Panc1 (cell line): ENCODE results near the gene CDKAL1.

Source experiments
- POLR2AphosphoS5 ChIP-seq: IDR thresholded peaks from 2 replicates; pipeline ENCODE4 v1.6.1; 2012; ENCODE audit warnings: mild to moderate bottlenecking, low read depth, low read length, moderate library complexity
- TCF7L2 ChIP-seq: IDR thresholded peaks from 2 replicates; pipeline ENCODE4 v1.6.1; 2011; ENCODE audit warnings: mild to moderate bottlenecking, low read depth, low read length, inconsistent platforms
- TF ChIP-seq, protein P1 (sequence below): fragments of 450-650 bp; IDR thresholded peaks from 2 replicates; pipeline ENCODE4 v1.5.1; 2017; ENCODE audit warnings: mild to moderate bottlenecking

DNA sequence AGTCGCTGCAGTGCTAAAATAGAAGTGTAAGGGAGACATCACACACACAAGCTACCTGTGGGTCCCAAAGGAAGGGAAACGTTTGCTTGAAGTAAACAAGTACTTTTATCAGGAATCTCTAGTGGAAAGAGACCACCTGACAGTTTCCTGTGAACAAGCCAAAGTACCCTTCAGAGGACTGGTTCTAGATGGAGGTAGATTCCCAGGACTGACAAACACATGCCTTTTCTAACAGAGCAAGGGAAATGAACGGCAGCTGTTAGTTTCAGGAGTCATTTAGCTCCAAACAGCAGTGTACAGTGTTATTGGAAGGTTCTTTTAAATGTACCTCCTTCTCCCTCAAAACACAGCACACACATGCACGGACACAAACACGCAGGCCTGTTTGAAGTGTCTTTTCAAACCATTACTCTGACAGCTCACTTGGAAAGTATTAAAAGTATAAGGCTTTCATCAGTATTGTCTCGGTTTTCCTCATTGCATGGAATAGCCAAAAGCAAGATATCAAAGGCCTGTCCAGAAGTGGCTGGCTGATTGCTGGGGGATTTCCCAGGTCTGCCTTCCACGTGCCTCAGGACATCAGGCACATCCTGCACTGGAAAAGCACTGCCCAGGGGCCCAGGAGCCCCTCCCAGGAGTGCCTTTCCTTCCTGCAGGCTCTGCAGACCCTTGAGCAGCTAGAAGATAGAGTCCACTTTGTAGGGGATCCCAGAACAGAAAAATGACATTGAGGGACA lies 666.0 kb downstream of the CDKAL1 start:
- TF ChIP-seq, protein P1, sequence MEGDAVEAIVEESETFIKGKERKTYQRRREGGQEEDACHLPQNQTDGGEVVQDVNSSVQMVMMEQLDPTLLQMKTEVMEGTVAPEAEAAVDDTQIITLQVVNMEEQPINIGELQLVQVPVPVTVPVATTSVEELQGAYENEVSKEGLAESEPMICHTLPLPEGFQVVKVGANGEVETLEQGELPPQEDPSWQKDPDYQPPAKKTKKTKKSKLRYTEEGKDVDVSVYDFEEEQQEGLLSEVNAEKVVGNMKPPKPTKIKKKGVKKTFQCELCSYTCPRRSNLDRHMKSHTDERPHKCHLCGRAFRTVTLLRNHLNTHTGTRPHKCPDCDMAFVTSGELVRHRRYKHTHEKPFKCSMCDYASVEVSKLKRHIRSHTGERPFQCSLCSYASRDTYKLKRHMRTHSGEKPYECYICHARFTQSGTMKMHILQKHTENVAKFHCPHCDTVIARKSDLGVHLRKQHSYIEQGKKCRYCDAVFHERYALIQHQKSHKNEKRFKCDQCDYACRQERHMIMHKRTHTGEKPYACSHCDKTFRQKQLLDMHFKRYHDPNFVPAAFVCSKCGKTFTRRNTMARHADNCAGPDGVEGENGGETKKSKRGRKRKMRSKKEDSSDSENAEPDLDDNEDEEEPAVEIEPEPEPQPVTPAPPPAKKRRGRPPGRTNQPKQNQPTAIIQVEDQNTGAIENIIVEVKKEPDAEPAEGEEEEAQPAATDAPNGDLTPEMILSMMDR, result no peak
- TF ChIP-seq POLR2AphosphoS5, result no peak
- TF ChIP-seq TCF7L2, result no peak
